ENCODE results near the gene KLHDC9.
"Not testable (repeated sequence)": the region's sequence is repeated elsewhere in the genome, so short reads cannot be mapped to it uniquely, and the experiment has no call there.

KLHDC9 gene

GRCh38 chr1:161059293-161059692 is 38.9 kb upstream of the KLHDC9 start:
- no peak overlapping the region for H3K4me3 ChIP-seq (ENCODE audit: low read depth, low read length)
- no peak for DNase-seq (ENCODE audit: low read depth, low spot score)
- in situ Hi-C loops (cut with HindIII; ENCODE audit: low sequenced_read_pairs): no loop called here
- TF ChIP-seq, protein P1, sequence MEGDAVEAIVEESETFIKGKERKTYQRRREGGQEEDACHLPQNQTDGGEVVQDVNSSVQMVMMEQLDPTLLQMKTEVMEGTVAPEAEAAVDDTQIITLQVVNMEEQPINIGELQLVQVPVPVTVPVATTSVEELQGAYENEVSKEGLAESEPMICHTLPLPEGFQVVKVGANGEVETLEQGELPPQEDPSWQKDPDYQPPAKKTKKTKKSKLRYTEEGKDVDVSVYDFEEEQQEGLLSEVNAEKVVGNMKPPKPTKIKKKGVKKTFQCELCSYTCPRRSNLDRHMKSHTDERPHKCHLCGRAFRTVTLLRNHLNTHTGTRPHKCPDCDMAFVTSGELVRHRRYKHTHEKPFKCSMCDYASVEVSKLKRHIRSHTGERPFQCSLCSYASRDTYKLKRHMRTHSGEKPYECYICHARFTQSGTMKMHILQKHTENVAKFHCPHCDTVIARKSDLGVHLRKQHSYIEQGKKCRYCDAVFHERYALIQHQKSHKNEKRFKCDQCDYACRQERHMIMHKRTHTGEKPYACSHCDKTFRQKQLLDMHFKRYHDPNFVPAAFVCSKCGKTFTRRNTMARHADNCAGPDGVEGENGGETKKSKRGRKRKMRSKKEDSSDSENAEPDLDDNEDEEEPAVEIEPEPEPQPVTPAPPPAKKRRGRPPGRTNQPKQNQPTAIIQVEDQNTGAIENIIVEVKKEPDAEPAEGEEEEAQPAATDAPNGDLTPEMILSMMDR (IDR thresholded peaks at IDR 0.05; ENCODE audit: low read depth, low read length): no peak

DNA sequence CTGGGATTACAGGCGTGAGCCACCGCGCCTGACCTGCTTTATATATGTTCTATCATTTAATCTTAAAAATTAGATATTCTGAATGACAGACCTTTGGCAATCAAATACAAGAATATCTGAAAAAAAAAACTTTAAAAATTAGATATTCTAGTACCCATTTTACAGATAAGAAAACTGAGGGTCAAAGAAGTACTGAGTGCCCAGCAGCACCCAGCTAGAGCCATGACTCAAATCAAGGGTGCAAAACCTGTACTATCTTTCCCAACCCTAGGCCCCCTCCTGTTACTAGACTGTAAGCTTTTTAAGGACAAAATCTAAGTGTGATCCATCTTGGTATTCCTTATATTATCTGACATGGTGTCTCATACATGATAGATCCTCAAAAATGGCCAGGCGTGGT is 36.7 kb upstream of the KLHDC9 start:
- no peak overlapping the region for H3K4me3 ChIP-seq (ENCODE audit: low read depth, low read length)
- TF ChIP-seq, protein P1 (IDR thresholded peaks at IDR 0.05; ENCODE audit: low read depth, low read length): no peak
- DNase-seq (ENCODE audit: low read depth, low spot score): no peak
- in situ Hi-C loops (cut with HindIII; ENCODE audit: low sequenced_read_pairs): no loop called here

GRCh38 chr1:161063936-161064335 is 34.2 kb upstream of the KLHDC9 start:
- DNase-seq (ENCODE audit: low read depth, low spot score); in situ Hi-C loops (cut with HindIII; ENCODE audit: low sequenced_read_pairs); H3K4me3 ChIP-seq (ENCODE audit: low read depth, low read length): not testable (repeated sequence)

DNA sequence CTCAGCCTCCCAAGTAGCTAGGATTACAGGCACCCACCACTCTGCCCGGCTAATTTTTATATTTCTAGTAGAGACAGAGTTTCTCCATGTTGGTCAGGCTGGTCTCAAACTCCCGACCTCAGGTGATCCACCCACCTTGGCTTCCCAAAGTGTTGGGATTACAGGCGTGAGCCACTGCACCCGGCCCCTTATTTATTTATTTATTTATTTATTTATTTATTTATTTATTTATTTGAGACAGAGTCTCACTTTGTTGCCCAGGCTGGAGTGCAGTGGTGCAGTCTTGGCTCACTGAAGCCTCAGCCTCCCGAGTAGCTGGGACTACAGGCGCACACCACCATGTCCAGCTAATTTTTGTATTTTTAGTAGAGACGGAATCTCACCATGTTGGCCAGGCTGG is 32.5 kb upstream of the KLHDC9 start:
- DNase-seq (ENCODE audit: low read depth, low spot score); H3K4me3 ChIP-seq (ENCODE audit: low read depth, low read length); in situ Hi-C loops (cut with HindIII; ENCODE audit: low sequenced_read_pairs): not testable (repeated sequence)

DNA sequence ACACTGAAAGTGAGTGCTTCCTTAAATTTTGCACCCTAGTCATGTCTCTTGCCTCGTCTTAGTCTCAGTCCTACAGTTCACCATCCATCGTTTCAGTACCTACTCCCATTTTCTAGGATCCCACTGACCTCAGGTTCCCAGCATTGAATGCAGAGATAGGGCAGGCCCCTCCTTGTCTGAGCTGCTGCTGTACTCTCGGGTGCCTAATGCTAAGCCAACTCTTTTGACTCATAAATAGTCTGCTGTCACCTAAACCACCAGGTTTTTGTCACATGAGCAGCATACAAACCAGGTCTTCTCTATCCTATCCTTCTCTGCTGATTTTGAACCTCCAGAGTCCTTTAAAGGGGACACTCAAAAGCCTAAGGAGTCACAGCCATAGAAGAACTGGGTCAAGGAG is 31.5 kb upstream of the KLHDC9 start:
- no peak overlapping the region for H3K4me3 ChIP-seq (ENCODE audit: low read depth, low read length)
- TF ChIP-seq, protein P1 (IDR thresholded peaks at IDR 0.05; ENCODE audit: low read depth, low read length): no peak
- DNase-seq (ENCODE audit: low read depth, low spot score): no peak
- in situ Hi-C loops (cut with HindIII; ENCODE audit: low sequenced_read_pairs): no loop called here

- DNase-seq (ENCODE audit: low read depth, low spot score): no peak
- in situ Hi-C loops (cut with HindIII; ENCODE audit: low sequenced_read_pairs): no loop called here
Observed at GRCh38 chr1:161068306-161069234, 29.6 kb upstream of the KLHDC9 start.

GRCh38 chr1:161069241-161069640 is 28.9 kb upstream of the KLHDC9 start:
- TF ChIP-seq, protein P1 (IDR thresholded peaks at IDR 0.05; ENCODE audit: low read depth, low read length): no peak
- no peak for DNase-seq (ENCODE audit: low read depth, low spot score)
- H3K4me3 ChIP-seq (ENCODE audit: low read depth, low read length): no peak overlapping the region
- in situ Hi-C loops (cut with HindIII; ENCODE audit: low sequenced_read_pairs): no loop called here

More at GRCh38 chr1:161068306-161069234, 29.6 kb upstream of the KLHDC9 start:
- no peak overlapping the region for H3K4me3 ChIP-seq (ENCODE audit: low read depth, low read length)
- TF ChIP-seq, protein P1 (IDR thresholded peaks at IDR 0.05; ENCODE audit: low read depth, low read length): no peak

All from astrocyte of the spinal cord (primary cell).